Cardiac muscle cell (in vitro differentiated cells and primary cell): ENCODE measurements around the gene CEP112. TPM values are rescaled to one million over a fixed set of nuclear protein-coding genes. Genes with fewer than 3 reads are reported as not detected.

Source experiments
- DNase-seq, 2 donors: peaks; one replicate each; pipeline versions ENCODE4 v3.0.0 to v3.0.0-alpha.2; 2010 to 2017; ENCODE audit warnings: low read depth in 1 of 2, low spot score in 1 of 2
- H3K27ac ChIP-seq: fragments of 200-600 bp; sonication (generic); 2 replicates; pipeline ENCODE4 v1.5.1; 2016
- H3K27me3 ChIP-seq: fragments of 200-600 bp; sonication (generic); 2 replicates; pipeline ENCODE4 v1.6.0; 2016; ENCODE audit warnings: control low read depth
- H3K36me3 ChIP-seq: fragments of 200-600 bp; sonication (generic); 2 replicates; pipeline ENCODE4 v1.5.1; 2016; ENCODE audit warnings: control low read depth
- H3K4me1 ChIP-seq: fragments of 200-600 bp; sonication (generic); 2 replicates; pipeline ENCODE4 v1.8.1; 2017; ENCODE audit warnings: low read depth, mild to moderate bottlenecking, mixed run types
- H3K4me3 ChIP-seq: fragments of 200-600 bp; sonication (generic); 2 replicates; pipeline ENCODE4 v1.5.1; 2016; ENCODE audit warnings: mild to moderate bottlenecking
- H3K9me3 ChIP-seq: fragments of 200-600 bp; sonication (generic); 2 replicates; pipeline ENCODE4 v1.5.1; 2017; ENCODE audit warnings: low read depth, mild to moderate bottlenecking, control low read depth
- polyA plus RNA-seq: library from polyadenylated mRNA; unstranded; fragments of >200 nt; fragmentation: Nextera tagmentation; extraction: Ambion mirVana; gene quantifications from 2 replicates; pipeline ENCODE4 v1.2.1, GENCODE V29; 2016
- total RNA-seq: library from RNA; depleted of rRNA; stranded (reverse); fragments of >200 nt; gene quantifications from 2 replicates; pipeline ENCODE4 v1.2.3, GENCODE V29; 2016
- TF ChIP-seq, protein P1 (sequence below): IDR thresholded peaks from 2 replicates; pipeline ENCODE4 v1.5.1; 2012; ENCODE audit warnings: low read depth, mild to moderate bottlenecking, low read length

CEP112 gene
- total and polyA plus RNA-seq, 2 experiments from 2014 or later = 7.7 to 10.9 TPM

- Histone ChIP-seq H3K4me3 (no peak overlapping the region), H3K36me3 (no peaks in the 10 kb centered on the region), H3K4me1 (no peaks in the 10 kb centered on the region), H3K9me3 (no peaks in the 10 kb centered on the region), H3K27me3 (no peaks in the 10 kb centered on the region), H3K27ac (no peak overlapping the region)
- DNase-seq = no peak
- TF ChIP-seq, protein P1, sequence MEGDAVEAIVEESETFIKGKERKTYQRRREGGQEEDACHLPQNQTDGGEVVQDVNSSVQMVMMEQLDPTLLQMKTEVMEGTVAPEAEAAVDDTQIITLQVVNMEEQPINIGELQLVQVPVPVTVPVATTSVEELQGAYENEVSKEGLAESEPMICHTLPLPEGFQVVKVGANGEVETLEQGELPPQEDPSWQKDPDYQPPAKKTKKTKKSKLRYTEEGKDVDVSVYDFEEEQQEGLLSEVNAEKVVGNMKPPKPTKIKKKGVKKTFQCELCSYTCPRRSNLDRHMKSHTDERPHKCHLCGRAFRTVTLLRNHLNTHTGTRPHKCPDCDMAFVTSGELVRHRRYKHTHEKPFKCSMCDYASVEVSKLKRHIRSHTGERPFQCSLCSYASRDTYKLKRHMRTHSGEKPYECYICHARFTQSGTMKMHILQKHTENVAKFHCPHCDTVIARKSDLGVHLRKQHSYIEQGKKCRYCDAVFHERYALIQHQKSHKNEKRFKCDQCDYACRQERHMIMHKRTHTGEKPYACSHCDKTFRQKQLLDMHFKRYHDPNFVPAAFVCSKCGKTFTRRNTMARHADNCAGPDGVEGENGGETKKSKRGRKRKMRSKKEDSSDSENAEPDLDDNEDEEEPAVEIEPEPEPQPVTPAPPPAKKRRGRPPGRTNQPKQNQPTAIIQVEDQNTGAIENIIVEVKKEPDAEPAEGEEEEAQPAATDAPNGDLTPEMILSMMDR = no peak
These were observed 524.3 kb downstream of the CEP112 start for GRCh38 chr17:65667656-65668055.

GRCh38 chr17:65666876-65667321 lies 525.0 kb downstream of the CEP112 start:
- no peaks in the 10 kb centered on the region for H3K27me3 ChIP-seq
- H3K4me1 ChIP-seq = no peaks in the 10 kb centered on the region
- TF ChIP-seq, protein P1 = no peak
- H3K36me3 ChIP-seq = no peaks in the 10 kb centered on the region
- H3K9me3 ChIP-seq = no peaks in the 10 kb centered on the region
- H3K27ac ChIP-seq = no peak overlapping the region
- no peak overlapping the region for H3K4me3 ChIP-seq
- DNase-seq = no peak

- TF ChIP-seq, protein P1 = no peak
- DNase-seq = no peak
These were observed 526.0 kb downstream of the CEP112 start for GRCh38 chr17:65665966-65666365.

DNA sequence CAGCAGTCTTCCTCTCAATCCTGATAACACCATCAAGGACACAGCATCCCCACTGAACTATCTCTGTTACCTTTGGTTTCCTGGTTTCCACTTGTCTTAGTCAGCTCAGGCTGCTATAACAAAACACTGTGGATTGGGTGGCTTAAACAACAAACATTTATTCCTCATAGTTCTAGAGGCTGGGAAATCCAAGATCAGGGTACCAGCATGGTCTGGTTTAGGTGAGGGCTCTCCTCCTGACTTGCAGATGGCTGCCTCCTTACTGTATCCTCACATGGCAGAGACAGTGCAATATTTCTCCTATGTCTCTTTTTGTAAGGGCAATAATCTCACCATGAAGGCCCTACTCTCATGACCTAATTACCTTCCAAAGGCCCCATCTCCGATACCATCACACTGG lies 527.2 kb downstream of the CEP112 start:
- Histone ChIP-seq H3K4me3 (no peak overlapping the region), H3K9me3 (no peaks in the 10 kb centered on the region), H3K27me3 (no peaks in the 10 kb centered on the region), H3K27ac (no peak overlapping the region), H3K36me3 (no peaks in the 10 kb centered on the region), H3K4me1 (no peaks in the 10 kb centered on the region)
- no peak for DNase-seq
- TF ChIP-seq, protein P1 = no peak

More at GRCh38 chr17:65665966-65666365, 526.0 kb downstream of the CEP112 start:
- no peaks in the 10 kb centered on the region for H3K36me3 ChIP-seq
- no peak overlapping the region for H3K4me3 ChIP-seq
- no peak overlapping the region for H3K27ac ChIP-seq
- H3K4me1 ChIP-seq = no peaks in the 10 kb centered on the region
- H3K9me3 ChIP-seq = no peaks in the 10 kb centered on the region
- no peaks in the 10 kb centered on the region for H3K27me3 ChIP-seq

DNA sequence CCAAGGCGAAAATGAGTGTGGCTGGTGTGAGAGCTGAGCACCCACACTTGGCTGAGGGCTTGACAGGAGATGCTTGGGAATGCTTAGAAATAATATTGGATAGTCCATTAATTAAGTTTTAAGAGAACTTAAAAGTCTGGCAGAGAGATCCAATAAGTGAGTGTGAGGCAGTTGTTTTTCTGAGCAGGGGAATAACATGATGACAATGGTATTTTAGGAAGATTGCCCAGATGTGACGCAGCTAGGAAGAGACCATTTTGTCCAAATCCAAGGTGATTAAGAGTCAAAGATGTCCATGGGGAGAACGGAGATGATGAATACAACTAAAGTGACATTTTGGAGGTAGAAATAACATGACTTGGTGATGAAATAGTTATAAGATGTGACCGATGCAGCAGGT lies 527.7 kb downstream of the CEP112 start:
- no peak for DNase-seq
- TF ChIP-seq, protein P1 = no peak
- Histone ChIP-seq H3K27me3 (no peaks in the 10 kb centered on the region), H3K9me3 (no peaks in the 10 kb centered on the region), H3K4me3 (no peak overlapping the region), H3K27ac (no peak overlapping the region), H3K36me3 (no peaks in the 10 kb centered on the region), H3K4me1 (no peaks in the 10 kb centered on the region)

GRCh38 chr17:65662196-65662595 lies 529.7 kb downstream of the CEP112 start:
- Histone ChIP-seq H3K4me1 (no peaks in the 10 kb centered on the region), H3K27ac (no peak overlapping the region), H3K9me3 (no peaks in the 10 kb centered on the region), H3K4me3 (no peak overlapping the region), H3K36me3 (no peaks in the 10 kb centered on the region), H3K27me3 (no peaks in the 10 kb centered on the region)
- DNase-seq = peak in 1 of 2 donors; percentile 88
- TF ChIP-seq, protein P1 = no peak
